ENCODE measurements around the gene GRID2. TPM values are rescaled to one million over a fixed set of nuclear protein-coding genes. Genes with fewer than 3 reads are reported as not detected.
A peak's percentile ranks its signal among the peaks of the same experiment; 100 is the strongest.
"Not testable (repeated sequence)": the region's sequence is repeated elsewhere in the genome, so short reads cannot be mapped to it uniquely, and the experiment has no call there.

The GRID2 gene
- total RNA-seq, 2 donors from 2014 or later: 27.3 to 40.4 TPM

- no peak overlapping the region for H3K4me3 ChIP-seq (ENCODE audit: low read length)
- WGBS, 2 experiments (ENCODE audit: insufficient coverage in 1 of 2, insufficient read length in 1 of 2): 97% methylated on average over 2 of the region's 3 CpGs; no CpG with 5 or more reads in 1 of the 2 experiments
- Mint-ChIP-seq H3K4me1 (peaks cover 23% of the 10 kb centered on the region), H3K27me3 (ENCODE audit: insufficient read depth) (no peaks in the 10 kb centered on the region), H3K27ac (no peak overlapping the region), H3K4me3 (no peak overlapping the region), H3K9me3 (no peaks in the 10 kb centered on the region), H3K36me3 (ENCODE audit: low read depth) (peaks cover 20% of the 10 kb centered on the region)
- H3K9ac ChIP-seq (ENCODE audit: extremely low read depth, low read length, poor library complexity, severe bottlenecking): no peak overlapping the region
- no peak for DNase-seq
- TF ChIP-seq, protein P1, sequence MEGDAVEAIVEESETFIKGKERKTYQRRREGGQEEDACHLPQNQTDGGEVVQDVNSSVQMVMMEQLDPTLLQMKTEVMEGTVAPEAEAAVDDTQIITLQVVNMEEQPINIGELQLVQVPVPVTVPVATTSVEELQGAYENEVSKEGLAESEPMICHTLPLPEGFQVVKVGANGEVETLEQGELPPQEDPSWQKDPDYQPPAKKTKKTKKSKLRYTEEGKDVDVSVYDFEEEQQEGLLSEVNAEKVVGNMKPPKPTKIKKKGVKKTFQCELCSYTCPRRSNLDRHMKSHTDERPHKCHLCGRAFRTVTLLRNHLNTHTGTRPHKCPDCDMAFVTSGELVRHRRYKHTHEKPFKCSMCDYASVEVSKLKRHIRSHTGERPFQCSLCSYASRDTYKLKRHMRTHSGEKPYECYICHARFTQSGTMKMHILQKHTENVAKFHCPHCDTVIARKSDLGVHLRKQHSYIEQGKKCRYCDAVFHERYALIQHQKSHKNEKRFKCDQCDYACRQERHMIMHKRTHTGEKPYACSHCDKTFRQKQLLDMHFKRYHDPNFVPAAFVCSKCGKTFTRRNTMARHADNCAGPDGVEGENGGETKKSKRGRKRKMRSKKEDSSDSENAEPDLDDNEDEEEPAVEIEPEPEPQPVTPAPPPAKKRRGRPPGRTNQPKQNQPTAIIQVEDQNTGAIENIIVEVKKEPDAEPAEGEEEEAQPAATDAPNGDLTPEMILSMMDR (conservative IDR thresholded peaks at IDR 0.05): no peak
- H3K4me1 ChIP-seq (ENCODE audit: control insufficient read depth, insufficient read depth, low read length): no peaks in the 10 kb centered on the region
- no peaks in the 10 kb centered on the region for H3K27me3 ChIP-seq (ENCODE audit: control insufficient read depth, insufficient read depth, low read length, poor library complexity, severe bottlenecking)
- no peak overlapping the region for H3K27ac ChIP-seq (ENCODE audit: low read depth, low read length)
- no peaks in the 10 kb centered on the region for H3K36me3 ChIP-seq (ENCODE audit: control insufficient read depth, insufficient read depth, low read length)
- no peaks in the 10 kb centered on the region for H3K9me3 ChIP-seq (ENCODE audit: control insufficient read depth, low read length)
Observed at GRCh38 chr4:92266521-92266920, 37.2 kb upstream of the GRID2 start.

GRCh38 chr4:92268642-92269041, 35.1 kb upstream of the GRID2 start:
- no peaks in the 10 kb centered on the region for H3K9me3 Mint-ChIP-seq
- no peaks in the 10 kb centered on the region for H3K27me3 ChIP-seq (ENCODE audit: control insufficient read depth, insufficient read depth, low read length, poor library complexity, severe bottlenecking)
- no peaks in the 10 kb centered on the region for H3K9me3 ChIP-seq (ENCODE audit: control insufficient read depth, low read length)
- 90 to 97% methylated on average over 4 of the region's 4 CpGs for WGBS, 2 experiments (ENCODE audit: insufficient coverage in 1 of 2, insufficient read length in 1 of 2)
- H3K27ac Mint-ChIP-seq: no peak overlapping the region
- no peak for DNase-seq
- H3K27ac ChIP-seq (ENCODE audit: low read depth, low read length): no peak overlapping the region
- TF ChIP-seq, protein P1 (conservative IDR thresholded peaks at IDR 0.05): no peak
- peaks cover 6% of the 10 kb centered on the region for H3K36me3 Mint-ChIP-seq (ENCODE audit: low read depth)
- no peaks in the 10 kb centered on the region for H3K36me3 ChIP-seq (ENCODE audit: control insufficient read depth, insufficient read depth, low read length)
- H3K4me1 Mint-ChIP-seq: peaks cover 24% of the 10 kb centered on the region
- H3K27me3 Mint-ChIP-seq (ENCODE audit: insufficient read depth): no peaks in the 10 kb centered on the region
- no peak overlapping the region for H3K4me3 ChIP-seq (ENCODE audit: low read length)
- H3K9ac ChIP-seq (ENCODE audit: extremely low read depth, low read length, poor library complexity, severe bottlenecking): no peak overlapping the region
- no peaks in the 10 kb centered on the region for H3K4me1 ChIP-seq (ENCODE audit: control insufficient read depth, insufficient read depth, low read length)
- no peak overlapping the region for H3K4me3 Mint-ChIP-seq

DNA sequence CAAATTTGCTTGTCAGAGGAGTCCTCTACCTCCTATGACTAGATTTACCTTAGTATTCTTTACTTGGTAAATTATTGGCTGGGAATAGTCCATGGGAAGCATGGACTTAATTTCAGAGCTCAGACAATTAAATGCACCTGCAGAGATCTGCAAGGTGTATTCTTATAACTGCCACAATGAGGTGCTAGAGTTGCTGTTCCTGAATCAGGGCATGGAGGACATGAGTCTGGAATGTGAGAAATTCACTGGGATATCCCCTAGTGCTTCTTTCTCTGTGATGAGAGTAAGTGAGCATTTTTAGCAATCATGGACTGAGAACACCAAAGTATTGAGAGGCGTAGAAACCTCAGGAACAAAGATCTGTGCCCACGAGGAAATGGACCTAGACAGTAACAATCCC, 32.9 kb upstream of the GRID2 start:
- no peaks in the 10 kb centered on the region for H3K9me3 ChIP-seq (ENCODE audit: control insufficient read depth, low read length)
- no peaks in the 10 kb centered on the region for H3K27me3 ChIP-seq (ENCODE audit: control insufficient read depth, insufficient read depth, low read length, poor library complexity, severe bottlenecking)
- no peak overlapping the region for H3K9ac ChIP-seq (ENCODE audit: extremely low read depth, low read length, poor library complexity, severe bottlenecking)
- no peak overlapping the region for H3K27ac ChIP-seq (ENCODE audit: low read depth, low read length)
- Mint-ChIP-seq H3K27ac (no peak overlapping the region), H3K4me1 (peaks cover 22% of the 10 kb centered on the region), H3K36me3 (ENCODE audit: low read depth) (no peaks in the 10 kb centered on the region), H3K4me3 (no peak overlapping the region), H3K27me3 (ENCODE audit: insufficient read depth) (no peaks in the 10 kb centered on the region), H3K9me3 (no peaks in the 10 kb centered on the region)
- 44 to 67% methylated on average over 1 to 2 of the region's 2 CpGs for WGBS, 2 experiments (ENCODE audit: insufficient coverage in 1 of 2, insufficient read length in 1 of 2)
- H3K36me3 ChIP-seq (ENCODE audit: control insufficient read depth, insufficient read depth, low read length): no peaks in the 10 kb centered on the region
- H3K4me3 ChIP-seq (ENCODE audit: low read length): no peak overlapping the region
- DNase-seq: peak; percentile 60
- TF ChIP-seq, protein P1 (conservative IDR thresholded peaks at IDR 0.05): peak; percentile 84
- H3K4me1 ChIP-seq (ENCODE audit: control insufficient read depth, insufficient read depth, low read length): no peaks in the 10 kb centered on the region

DNA sequence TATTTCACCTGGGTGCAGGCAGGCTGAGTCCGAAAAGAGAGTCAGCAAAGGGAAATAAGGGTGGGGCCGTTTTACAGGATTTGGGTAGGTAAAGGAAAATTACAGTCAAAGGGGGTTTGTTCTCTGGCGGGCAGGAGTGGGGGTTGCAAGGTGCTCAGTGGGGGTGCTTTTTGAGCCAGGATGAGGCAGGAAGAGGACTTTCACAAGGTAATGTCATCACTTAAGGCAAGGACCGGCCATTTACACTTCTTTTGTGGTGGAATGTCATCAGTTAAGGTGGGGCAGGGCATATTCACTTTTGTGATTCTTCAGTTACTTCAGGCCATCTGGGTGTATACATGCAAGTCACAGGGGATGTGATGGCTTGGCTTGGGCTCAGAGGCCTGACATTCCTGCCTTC, 32.2 kb upstream of the GRID2 start:
- not testable (repeated sequence) for H3K4me1 ChIP-seq (ENCODE audit: control insufficient read depth, insufficient read depth, low read length); H3K36me3 Mint-ChIP-seq (ENCODE audit: low read depth); H3K36me3 ChIP-seq (ENCODE audit: control insufficient read depth, insufficient read depth, low read length); H3K9ac ChIP-seq (ENCODE audit: extremely low read depth, low read length, poor library complexity, severe bottlenecking); H3K27me3 ChIP-seq (ENCODE audit: control insufficient read depth, insufficient read depth, low read length, poor library complexity, severe bottlenecking); DNase-seq; H3K27ac ChIP-seq (ENCODE audit: low read depth, low read length); H3K27me3 Mint-ChIP-seq (ENCODE audit: insufficient read depth); H3K9me3 ChIP-seq (ENCODE audit: control insufficient read depth, low read length); H3K27ac Mint-ChIP-seq; H3K9me3 Mint-ChIP-seq; H3K4me3 Mint-ChIP-seq; H3K4me3 ChIP-seq (ENCODE audit: low read length)
- 13% methylated on average over 4 of the region's 4 CpGs; no CpG with 5 or more reads in 1 of the 2 experiments for WGBS, 2 experiments (ENCODE audit: insufficient coverage in 1 of 2, insufficient read length in 1 of 2)
- peaks cover 21% of the 10 kb centered on the region for H3K4me1 Mint-ChIP-seq

- H3K4me1 ChIP-seq (ENCODE audit: control insufficient read depth, insufficient read depth, low read length); H3K9me3 Mint-ChIP-seq; H3K9ac ChIP-seq (ENCODE audit: extremely low read depth, low read length, poor library complexity, severe bottlenecking); H3K27me3 ChIP-seq (ENCODE audit: control insufficient read depth, insufficient read depth, low read length, poor library complexity, severe bottlenecking); H3K36me3 Mint-ChIP-seq (ENCODE audit: low read depth); H3K36me3 ChIP-seq (ENCODE audit: control insufficient read depth, insufficient read depth, low read length); H3K9me3 ChIP-seq (ENCODE audit: control insufficient read depth, low read length); H3K27me3 Mint-ChIP-seq (ENCODE audit: insufficient read depth); H3K27ac ChIP-seq (ENCODE audit: low read depth, low read length); H3K4me3 Mint-ChIP-seq: not testable (repeated sequence)
- H3K27ac Mint-ChIP-seq: peak overlapping the region; percentile 93
- peak; percentile 78 for DNase-seq
- H3K4me3 ChIP-seq (ENCODE audit: low read length): peak overlapping the region; percentile 45
- 32 to 38% methylated on average over 6 to 8 of the region's 8 CpGs for WGBS, 2 experiments (ENCODE audit: insufficient coverage in 1 of 2, insufficient read length in 1 of 2)
- H3K4me1 Mint-ChIP-seq: peaks cover 19% of the 10 kb centered on the region
Observed at GRCh38 chr4:92277057-92277881, 26.5 kb upstream of the GRID2 start.
